HTERT RPE-1 (cell line): Measurements from ENCODE around the gene LYRM7.
"Not testable (repeated sequence)": the region's sequence is repeated elsewhere in the genome, so short reads cannot be mapped to it uniquely, and the experiment has no call there.

ENCODE experiments used
- in situ Hi-C: fragments of 300-500 bp; cut with MboI; formaldehyde crosslinking; loops from 4 replicates; pipeline ENCODE4 v1.14.3; 2020; ENCODE audit warnings: low sequenced_read_pairs

The LYRM7 gene

DNA sequence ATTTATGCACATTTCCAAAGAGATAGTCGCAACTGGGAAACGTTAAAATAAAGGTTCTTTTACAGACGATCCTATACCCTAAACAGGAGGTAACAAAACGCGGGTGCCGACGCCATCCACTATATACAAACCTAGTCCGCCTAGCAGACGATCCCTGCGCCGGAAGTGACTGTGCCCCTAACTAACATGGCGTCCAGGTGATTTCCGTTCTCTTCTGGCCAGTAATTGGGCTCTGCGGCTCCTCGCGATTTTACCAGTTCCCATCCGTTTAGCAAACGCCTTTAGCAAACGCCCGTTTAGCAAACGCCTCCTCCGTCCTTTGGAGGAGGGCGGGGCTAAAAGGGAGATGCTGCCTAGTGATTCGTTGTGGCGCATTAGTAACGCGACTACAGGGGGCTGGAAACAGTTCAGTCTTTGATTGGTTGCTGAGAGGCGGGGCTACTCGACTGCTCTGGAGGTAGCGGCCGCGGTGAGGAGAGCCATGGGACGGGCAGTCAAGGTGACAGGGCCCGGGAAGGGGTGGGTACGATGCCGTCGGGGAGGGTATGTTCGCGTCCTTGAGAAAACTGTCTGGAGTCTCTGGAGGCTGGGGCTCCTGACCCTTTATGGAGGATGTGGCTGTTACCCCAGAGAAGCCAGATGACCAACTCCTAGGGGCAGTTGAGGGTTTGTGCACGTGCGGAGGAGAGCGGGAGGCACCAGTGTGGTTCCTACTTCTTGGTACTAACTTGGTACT lies at the start of gene LYRM7:
Gene LYRM7 (plus strand): TSS at position 405 of the 736 bp plus-strand sequence. CDS start 77 bp downstream, at position 482.
- in situ Hi-C loops, result no loop called here

DNA sequence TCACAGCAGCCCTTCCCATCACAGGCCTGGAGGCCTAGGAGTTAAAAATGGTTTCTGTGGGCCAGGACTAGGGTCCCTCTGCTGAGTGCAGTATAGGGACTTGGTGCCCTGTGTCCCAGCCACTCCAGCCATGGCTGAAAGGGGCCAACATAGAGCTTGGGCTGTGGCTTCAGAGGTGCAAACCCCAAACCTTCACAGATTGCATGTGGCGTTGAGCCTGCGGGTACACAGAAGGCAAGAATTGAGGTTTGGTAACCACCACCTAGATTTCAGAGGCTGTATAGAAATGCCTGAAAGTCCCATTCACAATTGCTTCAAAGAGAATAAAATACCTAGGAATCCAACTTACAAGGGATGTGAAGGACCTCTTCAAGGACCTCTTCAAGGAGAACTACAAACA lies 43.5 kb upstream of the LYRM7 start:
- in situ Hi-C loops, result not testable (repeated sequence)

DNA sequence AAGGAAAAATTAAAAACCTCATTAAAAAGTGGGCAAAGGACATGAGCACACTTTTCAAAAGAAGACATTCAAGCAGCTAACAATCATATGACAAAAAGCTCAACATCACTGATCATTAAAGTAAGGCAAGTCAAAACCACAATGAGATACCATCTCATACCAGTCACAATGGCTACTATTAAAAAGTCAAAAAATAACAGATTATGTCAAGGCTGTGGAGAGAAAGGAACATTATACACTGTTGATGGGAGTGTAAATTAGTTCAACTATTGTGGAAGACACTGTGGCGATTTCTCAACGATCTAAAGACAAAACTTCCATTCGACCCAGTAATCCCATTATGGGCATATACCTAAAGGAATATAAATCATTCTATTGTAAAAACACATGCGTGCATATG lies 41.4 kb upstream of the LYRM7 start:
- in situ Hi-C loops, result no loop called here

DNA sequence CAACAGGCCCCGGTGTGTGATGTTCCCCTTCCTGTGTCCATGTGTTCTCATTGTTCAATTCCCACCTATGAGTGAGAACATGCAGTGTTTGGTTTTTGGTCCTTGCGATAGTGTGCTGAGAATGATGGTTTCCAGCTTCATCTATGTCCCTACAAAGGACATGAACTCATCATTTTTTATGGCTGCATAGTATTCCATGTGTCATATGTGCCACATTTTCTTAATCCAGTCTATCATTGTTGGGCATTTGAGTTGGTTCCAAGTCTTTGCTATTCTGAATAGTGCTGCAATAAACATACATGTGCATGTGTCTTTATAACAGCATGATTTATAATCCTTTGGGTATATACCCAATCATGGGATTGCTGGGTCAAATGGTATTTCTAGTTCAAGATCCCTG lies 37.7 kb upstream of the LYRM7 start:
- in situ Hi-C loops, result not testable (repeated sequence)

DNA sequence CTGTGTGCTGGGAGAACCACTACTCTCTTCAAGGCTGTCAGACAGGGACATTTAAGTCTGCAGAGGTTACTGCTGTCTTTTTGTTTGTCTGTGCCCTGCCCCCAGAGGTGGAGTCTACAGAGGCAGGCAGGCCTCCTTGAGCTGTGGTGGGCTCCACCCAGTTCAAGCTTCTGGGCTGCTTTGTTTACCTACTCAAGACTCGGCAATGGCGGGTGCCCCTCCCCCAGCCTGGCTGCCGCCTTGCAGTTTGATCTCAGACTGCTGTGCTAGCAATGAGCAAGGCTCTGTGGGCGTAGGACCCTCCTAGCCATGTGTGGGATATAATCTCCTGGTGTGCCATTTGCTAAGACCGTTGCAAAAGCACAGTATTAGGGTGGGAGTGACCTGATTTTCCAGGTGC lies 32.3 kb upstream of the LYRM7 start:
- in situ Hi-C loops, result not testable (repeated sequence)

DNA sequence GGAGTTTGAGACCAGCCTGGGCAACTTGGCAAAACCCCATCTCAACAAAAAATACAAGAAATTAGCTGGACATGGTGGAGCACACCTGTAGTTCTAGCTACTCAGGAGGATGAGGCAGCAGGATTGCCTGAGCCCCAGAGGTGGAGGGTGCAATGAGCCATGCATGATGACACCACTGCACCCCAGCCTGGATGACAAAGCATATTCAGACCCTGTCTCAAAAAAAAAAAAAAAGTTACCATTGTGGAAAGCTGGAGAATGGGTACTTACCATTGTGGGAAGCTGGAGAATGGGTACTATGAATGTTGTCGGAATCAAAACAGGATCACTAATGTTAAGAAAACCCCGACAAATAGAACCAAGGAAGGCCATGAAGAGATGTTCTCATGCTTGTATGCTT lies 31.4 kb upstream of the LYRM7 start:
- in situ Hi-C loops, result no loop called here

DNA sequence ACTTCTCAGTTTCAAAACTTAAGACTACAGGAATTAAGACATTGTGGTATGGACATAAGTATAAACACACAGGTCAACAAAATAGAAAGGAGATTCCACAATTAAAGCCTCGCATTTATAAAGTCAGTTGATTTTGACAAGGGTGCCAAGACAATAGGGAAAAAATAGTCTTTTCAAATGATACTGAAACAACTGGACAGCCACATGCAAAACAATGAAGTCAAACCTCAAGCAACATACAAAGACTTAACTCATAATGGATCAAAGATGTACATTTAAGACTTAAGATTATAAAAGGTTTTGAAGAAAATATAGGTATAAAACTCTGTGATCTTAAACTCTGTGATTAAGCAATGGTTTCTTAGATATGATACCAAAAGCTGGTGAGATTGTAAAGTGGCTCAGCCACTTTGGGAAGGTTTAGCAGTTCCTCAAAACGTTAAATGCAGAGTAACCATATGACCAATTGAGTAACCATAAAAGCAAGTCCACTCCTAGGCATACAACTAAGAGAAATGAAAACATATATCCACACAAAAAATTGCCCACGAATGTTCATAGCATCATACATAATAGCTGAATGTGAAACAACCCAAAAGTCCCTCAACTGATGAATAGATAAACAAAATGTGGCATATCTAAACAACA lies 27.6 kb upstream of the LYRM7 start:
- in situ Hi-C loops, result no loop called here

DNA sequence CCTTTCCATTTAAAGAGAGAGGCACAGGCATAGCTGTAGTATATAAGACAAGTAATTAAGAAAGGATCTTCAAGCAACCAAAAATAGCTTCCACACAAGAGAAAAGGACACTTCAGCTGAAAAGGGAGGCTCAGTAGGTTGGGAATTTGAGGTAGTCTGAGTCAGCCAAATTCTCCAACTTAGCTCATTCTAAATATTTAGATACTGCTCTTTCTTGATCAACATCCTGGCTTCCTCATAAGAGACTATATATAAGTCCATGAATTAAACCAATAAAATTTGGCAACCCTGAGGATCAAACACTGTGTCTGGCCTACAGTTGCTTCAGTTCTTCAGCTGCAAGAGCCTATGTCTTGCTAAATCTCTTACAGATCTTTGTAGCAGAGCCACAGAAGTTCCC lies 23.5 kb upstream of the LYRM7 start:
- in situ Hi-C loops, result no loop called here

DNA sequence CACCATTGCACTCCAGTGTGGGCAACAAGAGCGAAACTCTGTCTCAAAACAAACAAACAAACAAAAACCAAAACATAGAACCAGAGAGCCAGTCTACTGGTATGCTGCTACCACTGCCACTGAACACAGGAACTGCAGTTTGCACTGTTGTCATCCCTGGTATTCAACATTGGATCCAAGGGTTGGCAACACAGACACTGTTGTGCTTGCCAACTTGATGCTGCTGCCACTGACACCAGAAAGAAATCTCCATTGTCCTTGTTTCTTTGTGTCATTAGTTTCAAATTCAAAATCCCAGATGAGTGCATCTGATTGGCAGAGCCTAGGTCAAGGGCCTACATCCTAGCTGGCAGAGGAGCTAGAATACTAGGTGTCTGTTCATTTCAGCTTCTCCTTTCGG lies 21.9 kb upstream of the LYRM7 start:
- in situ Hi-C loops, result no loop called here

DNA sequence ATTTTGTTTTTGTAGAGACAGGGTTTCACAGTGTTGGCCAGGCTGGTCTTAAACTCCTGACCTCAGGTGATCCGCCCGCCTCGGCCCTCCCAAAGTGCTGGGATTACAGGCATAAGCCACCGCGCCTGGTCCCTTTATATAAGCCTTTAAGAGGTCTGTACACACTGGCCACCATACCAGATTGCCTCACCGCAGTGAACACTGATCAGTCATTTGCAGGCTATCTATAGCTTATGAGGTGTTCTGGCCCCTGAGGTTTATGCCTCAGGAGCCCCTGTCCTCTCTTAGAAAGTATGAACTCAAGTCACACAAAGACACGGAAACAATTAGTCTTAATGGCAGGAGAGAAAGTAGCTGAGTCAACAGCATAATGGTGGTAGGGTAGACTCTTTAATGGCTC lies 20.3 kb upstream of the LYRM7 start:
- in situ Hi-C loops, result no loop called here

DNA sequence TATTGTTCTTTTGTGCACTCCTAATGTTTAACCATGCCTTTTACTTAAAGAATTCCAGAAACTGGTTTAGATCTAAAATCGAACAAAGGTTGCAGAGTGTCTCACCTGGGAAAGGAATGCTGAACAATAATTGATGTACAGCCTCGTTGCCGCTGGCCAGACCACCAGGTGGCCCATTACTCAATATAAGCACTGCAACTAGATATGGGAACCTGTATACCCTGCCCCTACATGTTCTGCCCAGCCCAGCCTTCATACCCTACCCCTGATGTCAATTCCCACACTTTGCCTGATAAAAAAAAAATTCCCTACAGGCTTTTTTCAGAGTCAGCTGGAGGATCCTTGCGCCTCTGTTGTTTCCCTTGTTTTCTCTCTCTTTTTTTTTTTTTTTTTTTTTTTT lies 19.5 kb upstream of the LYRM7 start:
- in situ Hi-C loops, result no loop called here

DNA sequence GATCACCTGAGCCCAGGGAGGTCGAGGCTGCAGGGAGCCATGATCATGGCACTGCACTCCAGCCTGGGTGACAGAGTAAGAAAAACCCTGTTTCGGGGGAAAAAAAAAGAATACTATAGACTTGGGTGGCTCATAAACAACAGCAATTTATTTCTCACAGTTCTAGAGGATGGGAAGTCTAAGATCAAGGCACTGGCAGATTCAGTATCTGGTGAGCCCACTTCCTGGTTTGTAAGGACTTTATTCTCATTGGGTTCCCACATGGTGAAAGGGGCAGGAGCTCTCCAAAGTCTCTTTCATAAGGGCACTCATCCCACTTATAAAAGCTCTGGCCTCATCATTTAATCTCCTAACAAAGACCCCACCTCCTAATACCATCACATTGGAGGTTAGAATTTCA lies 14.4 kb upstream of the LYRM7 start:
- in situ Hi-C loops, result no loop called here

DNA sequence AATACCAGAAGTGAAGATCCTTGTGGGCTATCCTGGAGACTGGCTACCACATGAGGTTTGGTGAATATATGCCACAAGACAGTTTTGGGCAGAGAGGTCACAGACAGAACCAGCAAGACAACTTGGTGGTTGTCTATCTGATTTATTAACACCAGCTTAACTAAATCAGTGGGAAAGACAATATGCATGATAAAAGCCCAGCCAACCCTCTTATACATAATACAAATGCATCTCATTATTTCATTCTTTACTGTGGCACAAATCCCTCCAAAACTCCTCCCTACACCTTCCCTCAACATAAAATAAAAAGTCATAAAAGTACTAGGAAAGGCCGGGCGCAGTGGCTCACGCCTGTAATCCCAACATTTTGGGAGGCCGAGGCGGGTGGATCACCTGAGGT lies 13.8 kb upstream of the LYRM7 start:
- in situ Hi-C loops, result no loop called here

DNA sequence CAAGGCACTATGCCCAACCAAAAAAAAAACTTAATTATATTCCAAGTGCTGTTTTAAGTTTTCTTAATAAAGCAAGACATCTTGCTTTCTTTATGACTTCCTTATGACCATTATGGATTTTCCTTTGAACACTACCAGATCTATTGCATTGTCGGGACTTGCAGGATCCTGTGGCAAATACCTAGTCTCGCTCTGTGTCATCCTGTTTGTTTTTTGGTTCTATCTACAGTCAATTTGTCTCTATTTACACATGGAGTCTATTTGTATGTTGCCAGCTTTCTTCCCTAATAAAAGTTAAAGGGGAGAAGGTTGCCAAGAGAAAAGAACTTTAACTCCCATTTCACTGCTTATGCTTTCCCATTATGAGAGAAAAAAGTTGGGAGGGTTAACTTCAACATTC lies 10.6 kb upstream of the LYRM7 start:
- in situ Hi-C loops, result no loop called here

DNA sequence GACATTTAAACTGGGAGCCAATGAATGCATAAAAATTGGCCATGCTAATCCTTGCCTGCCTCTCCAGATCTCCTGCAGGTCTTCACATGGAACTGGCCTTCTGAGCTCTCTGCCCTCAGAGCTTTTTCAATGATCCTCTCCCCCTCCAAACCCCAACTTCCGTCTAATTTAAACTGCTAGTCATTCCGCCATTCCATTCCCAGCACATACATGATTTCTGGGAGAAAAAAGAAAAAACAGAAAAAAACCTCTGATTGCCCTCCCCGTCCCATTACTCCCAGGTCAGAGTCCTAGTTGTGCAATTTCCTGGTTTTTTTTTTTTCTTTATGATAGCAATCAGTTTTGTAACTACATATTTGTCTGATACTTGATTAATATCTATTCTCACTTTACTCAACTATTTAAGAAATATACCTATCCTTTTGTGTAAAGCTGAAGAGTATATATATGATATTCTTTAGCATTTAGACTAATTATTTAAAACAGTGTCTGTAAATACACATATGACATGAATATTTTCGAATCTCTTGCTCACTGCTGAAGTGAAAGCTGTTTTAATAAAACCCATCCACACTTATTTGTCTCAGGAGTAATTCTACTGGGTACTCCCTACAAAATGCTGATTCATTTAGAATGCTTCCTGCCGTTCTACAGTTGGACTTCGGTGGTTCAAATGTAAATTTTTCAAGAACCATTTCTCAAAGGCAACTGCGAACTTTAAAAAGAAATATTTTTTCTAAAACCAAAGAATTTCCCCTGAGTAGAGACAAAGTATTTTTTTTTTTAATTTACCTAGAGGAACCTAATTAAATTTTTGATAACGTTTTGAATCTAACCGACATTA lies 7.2 kb upstream of the LYRM7 start:
- in situ Hi-C loops, result no loop called here

DNA sequence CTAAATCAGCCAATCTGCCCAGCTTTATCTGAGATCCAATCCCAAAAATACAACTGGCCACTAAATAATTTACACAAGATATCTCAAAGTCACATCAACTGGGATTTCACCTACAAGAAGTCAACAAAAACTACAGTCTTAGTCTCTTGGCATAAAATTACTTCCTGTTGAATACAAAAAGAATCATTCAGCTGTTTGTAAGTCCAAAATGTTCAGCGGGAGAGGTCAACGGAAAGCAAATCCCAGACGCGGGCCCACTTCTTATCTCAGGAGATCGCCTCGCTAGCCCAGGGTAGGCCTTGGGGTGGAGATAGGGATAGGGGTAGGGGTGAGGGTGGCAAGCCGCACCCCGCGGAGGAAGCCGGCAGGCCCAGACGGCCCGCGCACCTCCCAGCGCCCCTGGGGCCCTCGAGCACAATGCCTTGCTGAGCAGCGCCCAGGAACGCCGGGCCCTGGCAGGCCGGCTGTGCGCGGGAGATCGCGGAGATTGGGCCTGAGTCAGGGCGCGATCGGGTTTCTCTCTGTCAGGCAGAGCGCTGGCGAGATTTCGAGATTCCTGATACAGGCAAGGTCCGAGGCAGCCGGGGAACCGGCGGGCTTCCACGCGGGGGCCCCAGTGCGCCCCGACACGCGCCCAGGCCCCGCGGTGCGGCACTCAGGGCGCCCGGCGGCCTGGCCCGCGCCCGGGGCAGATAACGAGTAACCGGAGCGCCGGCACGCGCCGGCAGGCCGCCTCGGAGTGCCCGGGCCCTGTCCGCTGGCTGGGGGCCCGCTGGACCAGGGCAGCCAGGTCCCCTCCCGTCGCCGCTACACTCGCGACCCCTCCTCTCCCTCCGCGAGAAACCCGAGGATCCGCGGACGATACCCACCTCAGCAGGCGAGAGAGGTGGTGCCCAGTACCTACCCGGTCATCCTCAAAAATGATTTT lies 6.3 kb upstream of the LYRM7 start:
- in situ Hi-C loops, result no loop called here

DNA sequence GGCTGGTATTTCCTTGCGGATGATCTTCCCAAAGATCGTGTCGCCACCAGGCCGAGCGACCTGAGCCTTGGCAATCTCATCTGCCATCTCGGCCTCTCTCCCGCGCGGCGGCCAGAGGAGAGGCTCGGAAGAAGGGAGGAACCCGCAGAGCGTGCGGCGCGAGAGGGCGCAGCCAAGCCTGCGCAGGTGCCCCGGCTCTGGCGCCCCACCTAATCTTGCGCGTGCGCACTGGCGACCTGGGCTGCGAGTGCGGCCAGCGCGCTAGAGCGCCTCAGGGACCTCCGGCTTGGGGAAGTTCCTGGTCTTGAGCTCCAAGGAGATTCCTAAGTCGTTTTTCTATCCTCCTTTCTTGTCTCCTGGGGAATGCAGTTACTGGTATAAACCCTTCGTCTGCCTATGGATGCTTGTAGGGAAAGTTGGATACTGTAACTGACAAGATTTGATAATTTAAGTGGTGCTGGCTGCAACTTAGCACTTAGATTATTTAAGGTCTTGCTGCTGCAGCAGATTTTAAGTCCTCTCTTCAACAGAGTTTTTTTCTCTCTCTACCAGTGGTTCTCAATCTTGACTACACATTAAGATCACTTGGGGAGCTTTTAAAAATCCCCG lies 5.5 kb upstream of the LYRM7 start, which contains the start of gene HINT1:
Gene HINT1 (minus strand): TSS at position 138 of the 609 bp plus-strand sequence. CDS start 51 bp downstream, at position 87.
- in situ Hi-C loops, result no loop called here

DNA sequence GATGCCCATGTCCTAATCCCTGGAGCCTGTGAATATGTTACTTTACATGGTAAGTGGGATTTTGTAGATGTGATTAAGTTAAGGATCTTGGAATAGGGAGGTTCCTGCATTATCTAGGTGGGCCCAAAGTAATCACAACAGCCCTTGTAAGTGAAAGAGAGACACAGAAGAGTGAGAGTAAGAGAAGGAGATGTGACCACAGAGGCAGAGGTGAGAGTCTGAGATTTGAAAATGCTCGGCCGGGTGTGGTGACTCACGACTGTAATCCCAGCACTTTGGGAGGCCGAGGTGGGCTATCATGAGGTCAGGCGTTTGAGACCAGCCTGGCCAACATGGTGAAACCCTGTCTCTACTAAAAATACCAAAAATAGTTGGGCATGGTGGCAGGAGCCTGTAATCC lies 3.1 kb upstream of the LYRM7 start:
- in situ Hi-C loops, result no loop called here

DNA sequence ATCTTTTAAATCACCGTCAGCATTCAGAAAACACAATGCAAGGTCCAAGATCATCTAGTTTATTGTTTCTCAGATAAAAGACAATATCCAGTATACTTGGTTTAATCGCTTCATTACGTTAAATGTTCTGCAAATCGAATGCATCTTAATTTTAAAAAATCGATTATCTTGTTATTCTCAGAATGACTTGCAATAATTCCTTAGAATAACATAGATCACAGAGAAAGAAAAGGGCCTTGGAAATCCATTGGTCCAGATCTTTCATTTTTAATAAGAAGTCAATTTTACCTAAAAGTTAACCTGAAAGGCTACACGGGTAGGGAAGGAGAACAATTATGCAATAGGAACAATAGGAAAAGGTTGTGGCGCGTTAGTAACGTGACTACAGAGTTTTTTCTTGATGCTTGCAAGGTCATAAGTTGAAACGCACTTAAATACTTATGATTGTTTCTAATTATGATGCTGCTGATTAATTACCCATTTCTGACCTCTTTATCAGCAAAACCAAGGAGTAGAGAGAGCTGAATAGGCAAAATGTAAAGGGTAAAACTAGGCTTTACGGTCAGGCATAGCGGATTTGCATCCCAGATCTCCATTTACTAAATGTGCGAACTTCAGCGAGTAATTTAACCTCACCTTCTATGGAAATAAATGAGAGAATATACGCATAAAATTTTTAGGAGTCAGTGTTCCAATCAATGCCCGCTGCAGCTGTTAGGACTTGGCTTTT lies 769 bp upstream of the LYRM7 start:
- in situ Hi-C loops, result no loop called here
